PFSK-1 (cell line): Measurements from ENCODE around the gene DPT.

ENCODE experiments used
- REST ChIP-seq, 2 experiments: IDR thresholded peaks; 2 replicates each; pipeline versions ENCODE4 v1.6.1 to v1.8.0; 2011 to 2012; ENCODE audit warnings: low read depth in 2 of 2, low read length in 2 of 2, control low read depth in 1 of 2, inconsistent platforms in 1 of 2, mild to moderate bottlenecking in 1 of 2, moderate library complexity in 1 of 2; ENCODE audit not compliant: insufficient read depth in 1 of 2
- SIN3A ChIP-seq: IDR thresholded peaks from 2 replicates; pipeline ENCODE4 v1.6.1; 2012; ENCODE audit warnings: mild to moderate bottlenecking, low read length, moderate library complexity, borderline replicate concordance; ENCODE audit not compliant: insufficient read depth

GRCh38 chr1:168654198-168654915 is 74.6 kb downstream of the DPT start:
- TF ChIP-seq SIN3A = no peak
- TF ChIP-seq REST (IDR thresholded peaks at IDR 0.05; ENCODE audit: insufficient read depth in 1 of 2, low read depth in 2 of 2, low read length in 2 of 2) = no peak
